PC-9 (cell line): ENCODE data around the gene HSPA8.

ENCODE experiments used
- EZH2 ChIP-seq: fragments of 200-600 bp; sonication (generic); IDR thresholded peaks from 2 replicates; pipeline ENCODE4 v1.8.0; 2017; ENCODE audit warnings: antibody characterized with exemption, low read depth
- TF ChIP-seq, protein P1 (sequence below): fragments of 200-600 bp; sonication (generic); conservative IDR thresholded peaks from 2 replicates; pipeline ENCODE4 v1.6.1; 2017; ENCODE audit warnings: mixed run types, antibody characterized with exemption, mild to moderate bottlenecking, moderate library complexity

DNA sequence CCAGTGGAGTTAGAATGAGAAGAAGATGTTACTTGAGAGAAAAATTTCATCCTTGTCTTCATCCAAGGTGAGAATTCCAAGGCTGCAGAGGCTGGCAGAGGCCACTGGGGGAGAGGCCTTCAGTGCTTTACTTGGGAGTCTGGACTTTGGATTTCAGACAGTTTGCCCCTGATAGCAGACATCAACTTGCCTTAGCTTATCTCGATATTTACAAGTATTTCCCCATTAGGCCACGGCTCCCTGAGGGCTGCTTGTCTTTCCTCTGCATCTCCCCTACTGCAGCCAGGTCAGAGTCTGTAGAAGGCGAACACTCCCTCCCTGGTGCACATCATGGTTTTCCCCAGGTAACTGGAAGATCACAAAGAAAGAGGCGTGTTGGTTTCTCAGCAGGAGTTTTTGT, 50.4 kb downstream of the HSPA8 start:
- TF ChIP-seq EZH2: no peak
- TF ChIP-seq, protein P1, sequence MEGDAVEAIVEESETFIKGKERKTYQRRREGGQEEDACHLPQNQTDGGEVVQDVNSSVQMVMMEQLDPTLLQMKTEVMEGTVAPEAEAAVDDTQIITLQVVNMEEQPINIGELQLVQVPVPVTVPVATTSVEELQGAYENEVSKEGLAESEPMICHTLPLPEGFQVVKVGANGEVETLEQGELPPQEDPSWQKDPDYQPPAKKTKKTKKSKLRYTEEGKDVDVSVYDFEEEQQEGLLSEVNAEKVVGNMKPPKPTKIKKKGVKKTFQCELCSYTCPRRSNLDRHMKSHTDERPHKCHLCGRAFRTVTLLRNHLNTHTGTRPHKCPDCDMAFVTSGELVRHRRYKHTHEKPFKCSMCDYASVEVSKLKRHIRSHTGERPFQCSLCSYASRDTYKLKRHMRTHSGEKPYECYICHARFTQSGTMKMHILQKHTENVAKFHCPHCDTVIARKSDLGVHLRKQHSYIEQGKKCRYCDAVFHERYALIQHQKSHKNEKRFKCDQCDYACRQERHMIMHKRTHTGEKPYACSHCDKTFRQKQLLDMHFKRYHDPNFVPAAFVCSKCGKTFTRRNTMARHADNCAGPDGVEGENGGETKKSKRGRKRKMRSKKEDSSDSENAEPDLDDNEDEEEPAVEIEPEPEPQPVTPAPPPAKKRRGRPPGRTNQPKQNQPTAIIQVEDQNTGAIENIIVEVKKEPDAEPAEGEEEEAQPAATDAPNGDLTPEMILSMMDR: no peak
